GM19467 (cell line): ENCODE measurements around the gene OTOL1.

Source experiments
- ATAC-seq: cut with Tn5 transposase; IDR thresholded peaks from one replicate; pipeline ENCODE4 v1.9.1; 2021; ENCODE audit warnings: mild to moderate bottlenecking, moderate library complexity; ENCODE audit not compliant: unreplicated experiment

The OTOL1 gene

DNA sequence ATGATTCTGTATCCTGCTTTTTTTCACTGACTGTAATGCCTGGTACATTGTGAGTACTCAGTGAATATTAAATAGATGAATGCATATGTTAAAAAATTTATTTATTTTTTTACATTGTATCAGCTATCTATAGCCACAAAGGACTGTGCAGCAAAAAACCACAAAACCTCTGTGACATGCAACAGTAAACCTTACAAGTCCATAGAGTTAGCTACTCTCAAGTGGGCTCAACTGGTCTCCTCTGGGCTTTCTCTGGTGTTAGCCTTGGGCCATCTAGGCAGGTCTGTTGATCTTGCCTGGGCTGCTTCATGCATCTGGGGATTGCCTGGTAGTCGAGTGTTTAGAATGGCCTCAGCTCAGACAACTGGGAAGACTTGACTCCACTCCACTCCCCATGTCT, 35.3 kb downstream of the OTOL1 start:
- ATAC-seq, result no peak

DNA sequence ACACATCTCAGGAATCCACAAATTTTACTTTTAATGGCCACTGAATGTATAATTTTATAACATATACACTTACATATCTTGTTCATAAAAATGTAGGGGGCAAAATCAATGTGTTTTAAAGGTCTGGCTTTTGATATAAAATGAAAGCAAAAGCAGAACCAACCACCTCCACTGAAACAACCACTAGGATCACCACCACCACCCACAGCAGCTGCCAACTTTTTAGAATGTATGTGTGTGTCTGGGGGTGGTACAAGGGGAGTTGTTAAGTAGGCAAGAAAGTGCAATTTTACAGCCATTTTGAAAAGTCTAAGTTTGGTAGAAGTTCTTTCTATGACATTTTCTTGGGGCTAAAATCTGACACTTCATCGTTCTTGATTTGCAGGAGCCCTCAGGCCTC, 44.0 kb downstream of the OTOL1 start:
- peak; percentile 70 for ATAC-seq

DNA sequence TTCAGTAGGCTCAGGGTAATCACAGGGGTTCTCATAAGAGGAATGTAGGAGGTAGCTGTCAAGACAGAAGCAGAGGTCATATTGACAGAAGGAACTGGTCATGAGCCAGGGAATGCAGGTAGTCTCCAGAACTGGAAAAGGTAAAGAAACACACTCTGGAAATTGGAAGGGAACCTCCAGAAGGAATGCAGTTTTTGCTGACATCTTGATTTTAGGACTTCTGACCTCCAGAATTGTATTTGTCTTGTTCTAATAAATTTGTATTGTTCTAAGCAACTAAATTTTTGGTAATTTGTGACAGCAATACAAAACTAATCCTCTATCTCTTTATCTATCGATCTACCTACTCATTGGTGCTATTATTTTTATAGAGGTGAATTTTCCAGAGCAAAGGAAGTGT, 49.2 kb downstream of the OTOL1 start:
- ATAC-seq, result no peak

DNA sequence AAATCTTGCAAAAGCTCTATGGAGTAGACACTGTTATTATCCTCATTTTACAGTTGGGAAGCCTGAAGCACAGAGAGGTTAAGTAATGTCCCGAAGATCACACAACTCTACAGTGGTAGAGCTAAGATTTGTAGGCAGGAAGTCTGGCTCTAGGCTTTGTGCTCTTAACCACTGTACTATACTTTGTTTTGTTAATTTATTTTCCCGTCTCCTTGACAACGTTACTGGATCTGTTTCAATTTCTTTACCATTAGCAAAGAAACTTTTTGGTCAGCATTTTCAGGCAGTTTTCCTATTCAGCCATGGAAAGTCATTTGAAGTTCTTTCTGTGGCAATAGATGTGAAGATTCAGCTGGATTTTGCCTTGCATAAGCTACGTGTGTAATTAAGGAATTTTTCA, 51.7 kb downstream of the OTOL1 start:
- no peak for ATAC-seq

DNA sequence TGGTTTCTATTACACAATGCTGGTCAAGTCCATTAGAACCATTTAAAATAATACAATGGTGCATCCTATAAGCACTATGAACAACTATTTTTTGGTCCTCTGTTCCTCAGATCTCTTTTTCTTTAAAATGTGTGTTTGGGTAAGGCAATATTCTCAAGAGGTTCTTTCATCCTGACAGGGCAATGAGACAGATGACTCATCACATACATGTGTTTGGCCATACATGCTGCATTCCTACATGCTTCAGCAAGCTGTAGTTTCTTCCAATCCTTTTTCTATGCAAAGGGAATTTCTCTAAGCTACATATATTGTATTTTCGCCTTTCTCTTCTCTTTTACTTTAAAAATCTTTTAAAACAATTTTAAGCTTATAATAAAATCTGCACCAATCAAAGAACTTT, 52.7 kb downstream of the OTOL1 start:
- ATAC-seq, result no peak

DNA sequence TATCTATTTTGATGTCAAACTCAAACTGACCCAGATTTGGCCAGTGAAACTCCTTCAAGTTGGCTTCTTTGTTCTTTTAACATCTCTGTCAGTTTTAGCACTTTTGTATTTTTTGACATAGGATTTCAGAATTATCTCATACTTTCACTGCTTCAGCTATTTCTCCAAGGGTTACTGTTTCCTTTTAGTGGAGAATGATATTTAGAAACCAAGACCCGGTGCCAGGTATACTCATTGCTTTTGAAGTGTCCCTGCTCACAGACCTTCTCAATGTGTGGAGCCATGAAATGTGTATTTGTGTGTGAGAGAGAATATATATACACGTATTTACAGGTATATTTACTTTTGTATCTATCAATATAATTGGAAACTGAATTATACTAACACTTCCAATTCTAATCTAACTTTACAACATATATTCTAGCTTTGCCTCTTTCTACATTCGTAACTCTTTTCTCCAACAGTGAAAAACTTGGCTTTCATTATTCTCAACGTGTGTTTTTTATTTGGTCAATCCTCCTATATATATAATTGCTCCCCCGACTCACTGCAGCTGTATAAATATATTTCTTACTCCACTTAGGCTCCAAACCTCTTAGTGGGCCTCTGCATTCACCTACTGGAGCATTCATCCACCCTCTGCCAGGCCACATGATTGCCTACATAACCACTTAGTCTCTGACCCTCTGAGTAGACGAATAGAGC, 54.0 kb downstream of the OTOL1 start:
- ATAC-seq, result no peak

DNA sequence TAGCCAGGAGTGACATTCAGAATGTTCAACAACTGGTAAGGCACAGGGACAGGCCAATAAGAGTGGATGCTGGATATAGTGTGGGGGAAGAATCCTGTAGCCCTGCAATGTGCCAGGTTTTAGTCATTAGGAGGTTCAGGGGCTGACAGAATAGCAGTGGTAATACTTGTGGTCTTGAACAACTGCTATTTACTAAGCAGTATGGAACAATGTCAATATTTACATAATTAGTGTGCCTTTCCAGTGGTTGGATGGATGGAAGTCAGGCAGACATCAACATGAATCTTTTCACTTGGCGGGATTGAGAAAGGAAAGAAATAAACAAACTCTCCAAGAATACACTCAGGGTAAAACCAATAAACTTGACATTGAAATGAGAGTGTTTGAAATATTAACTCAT, 55.1 kb downstream of the OTOL1 start:
- ATAC-seq, result no peak

DNA sequence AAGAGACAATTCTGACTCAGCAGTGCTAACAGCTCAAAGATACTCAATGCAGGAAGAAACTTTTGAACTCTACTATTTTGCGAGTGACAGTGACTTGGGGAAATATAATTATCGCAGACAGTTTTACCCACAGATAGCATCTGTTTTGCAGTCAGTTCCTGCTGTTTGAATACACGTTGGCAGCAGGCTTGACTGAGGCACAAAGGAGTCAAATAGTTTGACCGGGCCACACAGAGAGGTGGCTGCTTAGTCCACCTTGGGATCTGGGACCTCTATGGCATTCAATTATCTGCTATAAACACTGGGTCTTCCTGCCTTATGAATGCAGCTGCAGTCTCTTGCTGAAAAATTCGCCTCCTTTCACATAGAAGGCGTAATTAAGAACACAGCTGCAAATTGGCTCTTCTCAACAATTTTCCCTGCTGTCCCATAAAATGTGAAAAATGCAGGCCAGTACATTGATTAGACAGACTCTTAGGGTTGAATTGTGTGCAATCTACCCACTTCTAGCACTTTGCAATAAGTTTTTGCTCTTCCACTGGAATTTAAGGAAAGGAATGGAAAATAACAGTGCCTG, 56.5 kb downstream of the OTOL1 start:
- no peak for ATAC-seq
